Superior temporal gyrus (tissue), 1 donor: ENCODE data around the gene ECE1.

Experiments
- DNase-seq: peaks from one replicate; pipeline ENCODE4 v3.0.0-alpha.2; 2016; ENCODE audit errors: extremely low spot score

ECE1 gene

GRCh38 chr1:21325731-21326387 is 35.6 kb upstream of the ECE1 start:
- DNase-seq = no peak

GRCh38 chr1:21325231-21325718 is 35.0 kb upstream of the ECE1 start:
- no peak for DNase-seq

GRCh38 chr1:21324368-21325141 is 34.3 kb upstream of the ECE1 start:
- no peak for DNase-seq

- DNase-seq = no peak
These were observed 32.8 kb upstream of the ECE1 start for GRCh38 chr1:21323091-21323490.

- no peak for DNase-seq
These were observed 32.4 kb upstream of the ECE1 start for GRCh38 chr1:21322681-21323016.

GRCh38 chr1:21321963-21322680 is 31.9 kb upstream of the ECE1 start:
- no peak for DNase-seq

- no peak for DNase-seq
These were observed 30.3 kb upstream of the ECE1 start for GRCh38 chr1:21320410-21321108.

GRCh38 chr1:21319447-21320407 is 29.5 kb upstream of the ECE1 start:
- no peak for DNase-seq

- no peak for DNase-seq
These were observed 28.5 kb upstream of the ECE1 start for GRCh38 chr1:21318714-21319159.

GRCh38 chr1:21318057-21318713 is 27.9 kb upstream of the ECE1 start:
- no peak for DNase-seq

GRCh38 chr1:21317690-21318043 is 27.4 kb upstream of the ECE1 start:
- DNase-seq = no peak

GRCh38 chr1:21317035-21317689 is 26.9 kb upstream of the ECE1 start:
- no peak for DNase-seq

- DNase-seq = no peak
These were observed 24.6 kb upstream of the ECE1 start for GRCh38 chr1:21314743-21315396.

GRCh38 chr1:21313886-21314721 is 23.8 kb upstream of the ECE1 start:
- no peak for DNase-seq

GRCh38 chr1:21313203-21313885 is 23.1 kb upstream of the ECE1 start:
- DNase-seq = no peak

- DNase-seq = no peak
These were observed 22.2 kb upstream of the ECE1 start for GRCh38 chr1:21312407-21312992.

- peak; percentile 89 for DNase-seq
These were observed 20.8 kb upstream of the ECE1 start for GRCh38 chr1:21311016-21311415.
